Upper lobe of left lung (tissue), 6 donors: Measurements from ENCODE around the gene DPM2. TPM values are rescaled to one million over a fixed set of nuclear protein-coding genes. Genes with fewer than 3 reads are reported as not detected.
A peak's percentile ranks its signal among the peaks of the same experiment; 100 is the strongest.

ENCODE experiments used
- ATAC-seq, 2 donors: fragments of 200-7000 bp; cut with Tn5 transposase; one replicate each; pipeline ENCODE4 v1.9.1; 2022; ENCODE audit warnings: mild to moderate bottlenecking in 2 of 2, moderate library complexity in 2 of 2; ENCODE audit not compliant: low FRiP score in 2 of 2
- DNase-seq, 2 donors: peaks; one replicate each; pipeline ENCODE4 v3.0.0-alpha.2; 2019 to 2020
- H3K27ac ChIP-seq, 4 donors: fragments of 200-600 bp; sonication (generic); one replicate each; pipeline ENCODE4 v1.5.1; 2016 to 2019
- H3K27me3 ChIP-seq, 4 donors: fragments of 200-600 bp; sonication (generic); one replicate each; pipeline ENCODE4 v1.5.1; 2017 to 2019
- H3K36me3 ChIP-seq, 4 donors: fragments of 200-600 bp; sonication (generic); one replicate each; pipeline ENCODE4 v1.5.1; 2016 to 2019
- H3K4me1 ChIP-seq, 4 donors: fragments of 200-600 bp; sonication (generic); one replicate each; pipeline ENCODE4 v1.5.1; 2018 to 2019
- H3K4me3 ChIP-seq, 4 donors: fragments of 200-600 bp; sonication (generic); one replicate each; pipeline ENCODE4 v1.5.1; 2017 to 2019; ENCODE audit warnings: mild to moderate bottlenecking in 2 of 4, moderate library complexity in 1 of 4
- H3K9me3 ChIP-seq, 4 donors: fragments of 200-600 bp; sonication (generic); one replicate each; pipeline ENCODE4 v1.5.1; 2018 to 2019
- EP300 ChIP-seq, 4 donors: sonication (generic); formaldehyde crosslinking; IDR thresholded peaks; one replicate each; pipeline ENCODE4 v1.5.1; 2017; ENCODE audit warnings: antibody characterized with exemption in 4 of 4, control low read depth in 2 of 4
- POLR2A ChIP-seq, 4 donors: fragments of 450-650 bp; IDR thresholded peaks; one replicate each; pipeline ENCODE4 v1.5.1; 2016 to 2017; ENCODE audit warnings: antibody characterized with exemption in 4 of 4, mild to moderate bottlenecking in 2 of 4
- POLR2AphosphoS5 ChIP-seq, 2 donors: sonication (generic); formaldehyde crosslinking; IDR thresholded peaks; one replicate each; pipeline ENCODE4 v1.5.1; 2017; ENCODE audit warnings: antibody characterized with exemption in 2 of 2
- WGBS, 2 donors: methylation state at CpG; one replicate each; pipeline ENCODE4 v1.1.5; 2017 to 2018; 5-methylcytosine and 5-hydroxymethylcytosine counted together
- total RNA-seq, 6 donors: library from RNA; depleted of rRNA in 4 of 6; stranded (reverse); fragments of >200 nt in 4 of 6; gene quantifications; one replicate each; pipeline versions ENCODE4 v1.1.0 to v1.2.1, GENCODE V29; 2016 to 2021
- TF ChIP-seq, protein P1 (sequence below), 6 experiments: fragments of 450-650 bp in 4 of 6; fragments of 200-600 bp in 2 of 6; sonication (generic) in 2 of 6; IDR thresholded peaks; one replicate each; pipeline ENCODE4 v1.5.1; 2016 to 2019; ENCODE audit warnings: antibody characterized with exemption in 6 of 6
- donor health status: DM: no; HTN: no; CAD: no; lungs with moderate emphysema.
- donor health status: DM: no; HTN: yes; CAD: no; lungs with severe emphysema.

The DPM2 gene
- total RNA-seq, 6 donors from 2014 or later = 20.1 to 40.7 (median 25.6) TPM

DNA sequence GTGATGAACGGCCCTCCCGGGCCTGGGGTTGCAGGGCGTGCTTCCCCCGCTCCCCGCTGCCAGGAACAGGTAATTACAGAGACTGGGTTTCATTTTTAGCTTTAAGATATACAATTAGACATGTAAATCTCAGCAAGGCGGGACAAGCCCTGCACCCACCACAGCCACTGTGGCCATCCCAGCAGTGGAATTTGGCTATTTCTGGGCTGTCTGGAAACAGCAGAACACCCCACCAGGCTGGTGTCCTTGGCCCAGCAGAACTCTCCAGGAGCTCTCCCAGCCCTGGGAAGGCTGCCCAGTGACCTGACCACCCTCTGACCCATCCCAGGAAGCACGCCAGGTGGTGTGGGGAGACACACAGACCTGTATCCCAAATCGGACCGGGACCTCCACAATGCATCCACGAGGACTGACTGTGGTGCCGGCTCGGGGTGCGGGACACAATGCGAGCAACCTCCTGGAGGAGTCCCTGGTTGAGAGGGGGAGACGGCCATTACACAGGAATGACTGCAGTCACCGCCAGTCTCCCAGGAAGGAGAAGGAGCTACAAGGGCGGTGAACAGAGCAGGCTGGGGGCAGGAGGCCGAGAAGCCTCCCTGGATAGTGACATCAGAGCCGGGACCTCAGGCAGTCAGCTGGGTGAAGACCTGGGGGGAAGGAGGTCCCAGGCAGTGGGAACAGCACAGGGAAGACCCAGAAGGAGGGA is 25.9 kb upstream of the DPM2 start:
- DNase-seq = peak in 1 of 2 donors; percentile 69
- Histone ChIP-seq H3K27ac (peak overlapping the region in 3 of 4 donors; percentile 57 to 90 (median 88)), H3K27me3 (no peaks in the 10 kb centered on the region), H3K9me3 (no peaks in the 10 kb centered on the region), H3K4me3 (no peak overlapping the region), H3K4me1 (peaks cover 28 to 59% (median 56%) of the 10 kb centered on the region in 4 donors), H3K36me3 (peaks cover 0 to 4% (median 0%) of the 10 kb centered on the region in 4 donors)
- no peak for TF ChIP-seq EP300 (IDR thresholded peaks at IDR 0.05)
- no peak for TF ChIP-seq POLR2A (IDR thresholded peaks at IDR 0.05)
- TF ChIP-seq POLR2AphosphoS5 (IDR thresholded peaks at IDR 0.05) = no peak
- TF ChIP-seq, protein P1, sequence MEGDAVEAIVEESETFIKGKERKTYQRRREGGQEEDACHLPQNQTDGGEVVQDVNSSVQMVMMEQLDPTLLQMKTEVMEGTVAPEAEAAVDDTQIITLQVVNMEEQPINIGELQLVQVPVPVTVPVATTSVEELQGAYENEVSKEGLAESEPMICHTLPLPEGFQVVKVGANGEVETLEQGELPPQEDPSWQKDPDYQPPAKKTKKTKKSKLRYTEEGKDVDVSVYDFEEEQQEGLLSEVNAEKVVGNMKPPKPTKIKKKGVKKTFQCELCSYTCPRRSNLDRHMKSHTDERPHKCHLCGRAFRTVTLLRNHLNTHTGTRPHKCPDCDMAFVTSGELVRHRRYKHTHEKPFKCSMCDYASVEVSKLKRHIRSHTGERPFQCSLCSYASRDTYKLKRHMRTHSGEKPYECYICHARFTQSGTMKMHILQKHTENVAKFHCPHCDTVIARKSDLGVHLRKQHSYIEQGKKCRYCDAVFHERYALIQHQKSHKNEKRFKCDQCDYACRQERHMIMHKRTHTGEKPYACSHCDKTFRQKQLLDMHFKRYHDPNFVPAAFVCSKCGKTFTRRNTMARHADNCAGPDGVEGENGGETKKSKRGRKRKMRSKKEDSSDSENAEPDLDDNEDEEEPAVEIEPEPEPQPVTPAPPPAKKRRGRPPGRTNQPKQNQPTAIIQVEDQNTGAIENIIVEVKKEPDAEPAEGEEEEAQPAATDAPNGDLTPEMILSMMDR (IDR thresholded peaks at IDR 0.05) = no peak
- WGBS, 2 donors = 79 to 83% methylated on average over 14 to 19 of the region's 19 CpGs
- no peak for ATAC-seq

DNA sequence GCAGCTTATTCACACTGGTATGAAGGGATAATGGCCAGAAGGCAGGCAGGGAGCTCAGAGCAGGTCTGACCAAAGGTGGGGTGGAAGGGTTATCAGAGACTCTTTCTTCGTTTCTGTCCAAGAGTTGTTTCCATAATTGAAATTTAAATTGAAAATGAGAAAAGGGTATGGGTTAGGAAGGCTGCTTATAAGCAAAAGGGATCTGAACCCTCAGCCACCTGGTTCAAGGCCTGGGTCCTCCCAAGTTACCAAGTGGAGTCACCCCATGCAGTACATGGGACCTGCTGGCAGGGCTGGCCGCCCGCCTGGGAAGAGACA is 25.3 kb upstream of the DPM2 start:
- H3K4me1 ChIP-seq = peaks cover 28 to 54% (median 51%) of the 10 kb centered on the region in 4 donors

DNA sequence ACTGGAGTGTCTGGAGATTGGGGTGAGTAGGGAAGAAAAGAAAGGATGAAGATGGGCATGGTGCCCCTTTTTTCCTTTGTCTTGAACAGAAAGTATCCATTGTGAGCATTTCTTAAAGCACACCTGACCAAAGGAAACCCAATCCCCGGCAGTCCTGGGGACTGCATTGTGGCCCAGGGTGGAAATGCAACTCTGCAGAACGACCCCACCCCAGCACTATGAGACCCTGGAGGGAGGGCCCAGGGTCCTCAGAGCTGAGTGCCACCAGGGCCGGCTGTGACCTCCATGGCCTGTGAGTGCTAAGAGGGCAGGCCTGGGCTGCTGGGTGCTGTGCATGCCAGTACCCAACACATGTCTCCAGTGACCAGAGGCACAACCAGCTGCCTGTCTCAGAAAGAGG is 24.6 kb upstream of the DPM2 start:
- Histone ChIP-seq H3K9me3 (no peaks in the 10 kb centered on the region), H3K27ac (peak overlapping the region in 1 of 4 donors; percentile 49), H3K36me3 (peaks cover 0 to 4% (median 0%) of the 10 kb centered on the region in 4 donors), H3K4me3 (no peak overlapping the region), H3K4me1 (peaks cover 28 to 50% (median 47%) of the 10 kb centered on the region in 4 donors), H3K27me3 (no peaks in the 10 kb centered on the region)
- no peak for DNase-seq
- 56 to 74% methylated on average over 3 of the region's 3 CpGs for WGBS, 2 donors
- ATAC-seq = no peak
- no peak for TF ChIP-seq POLR2AphosphoS5 (IDR thresholded peaks at IDR 0.05)
- TF ChIP-seq, protein P1 (IDR thresholded peaks at IDR 0.05) = no peak
- no peak for TF ChIP-seq EP300 (IDR thresholded peaks at IDR 0.05)
- no peak for TF ChIP-seq POLR2A (IDR thresholded peaks at IDR 0.05)

More for the DNA sequence above, 25.3 kb upstream of the DPM2 start:
- peaks cover 0 to 4% (median 0%) of the 10 kb centered on the region in 4 donors for H3K36me3 ChIP-seq
- H3K4me3 ChIP-seq = no peak overlapping the region
- no peak for ATAC-seq
- WGBS, 2 donors = 89 to 97% methylated on average over 3 of the region's 3 CpGs
- H3K27me3 ChIP-seq = no peaks in the 10 kb centered on the region
- no peaks in the 10 kb centered on the region for H3K9me3 ChIP-seq
- no peak for DNase-seq
- TF ChIP-seq POLR2AphosphoS5 (IDR thresholded peaks at IDR 0.05) (no peak), POLR2A (IDR thresholded peaks at IDR 0.05) (no peak), EP300 (IDR thresholded peaks at IDR 0.05) (no peak)
- peak overlapping the region in 2 of 4 donors; percentile 57 to 90 for H3K27ac ChIP-seq

DNA sequence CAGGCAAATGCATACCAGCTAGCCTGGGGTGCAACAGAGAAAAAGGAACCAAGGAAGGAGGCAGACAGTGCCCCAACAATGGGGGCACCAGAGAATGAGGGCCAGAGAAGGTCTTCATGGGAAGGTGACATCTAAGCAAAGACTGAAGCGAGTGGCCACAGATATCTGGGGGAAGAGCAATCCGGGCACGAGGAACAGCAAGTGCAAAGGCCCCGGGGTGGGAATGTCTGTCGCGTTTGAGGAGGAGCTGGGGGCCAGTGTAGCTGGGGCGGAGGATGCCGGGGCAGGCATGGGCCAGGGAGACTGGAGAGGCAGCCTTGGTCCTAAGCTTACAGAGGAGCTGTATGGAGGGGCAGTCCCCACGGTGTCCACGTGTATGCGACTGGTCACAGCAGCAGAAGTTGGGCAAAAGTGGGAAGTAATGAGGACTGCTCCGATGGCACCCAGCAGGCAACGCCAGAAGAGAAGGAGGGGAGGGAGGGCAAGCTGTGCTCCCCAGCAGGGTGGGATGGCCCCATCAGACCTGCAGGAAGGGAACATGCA is 24.0 kb upstream of the DPM2 start:
- ATAC-seq (no peak), DNase-seq (no peak)
- Histone ChIP-seq H3K4me1 (peaks cover 24 to 44% (median 41%) of the 10 kb centered on the region in 4 donors), H3K36me3 (peaks cover 0 to 4% (median 0%) of the 10 kb centered on the region in 4 donors), H3K27me3 (no peaks in the 10 kb centered on the region), H3K9me3 (no peaks in the 10 kb centered on the region), H3K27ac (no peak overlapping the region), H3K4me3 (no peak overlapping the region)
- WGBS, 2 donors = 75 to 91% methylated on average over 13 of the region's 13 CpGs
- TF ChIP-seq POLR2A (IDR thresholded peaks at IDR 0.05) (no peak), EP300 (IDR thresholded peaks at IDR 0.05) (no peak), POLR2AphosphoS5 (IDR thresholded peaks at IDR 0.05) (no peak)
- TF ChIP-seq, protein P1 (IDR thresholded peaks at IDR 0.05) = no peak

DNA sequence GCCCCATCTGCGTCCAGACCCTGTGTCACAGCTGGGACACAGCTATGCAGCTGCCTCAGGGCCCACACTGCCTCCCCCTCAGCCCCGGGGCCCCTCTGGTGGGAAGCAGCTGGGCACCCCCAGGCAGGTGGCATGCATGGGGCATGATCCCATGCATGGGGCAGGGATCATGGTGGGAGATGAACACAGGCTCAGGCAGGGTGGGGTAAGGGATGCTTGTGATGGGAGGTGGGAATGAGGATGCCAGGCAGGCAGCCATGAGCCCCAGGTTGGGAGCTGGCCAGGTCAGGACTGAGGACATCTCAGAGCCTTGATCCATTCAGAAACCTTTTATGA is 23.5 kb upstream of the DPM2 start:
- WGBS, 2 donors = 100% methylated on average over 2 of the region's 2 CpGs; no CpG with 5 or more reads in 1 of the 2 donors
- H3K9me3 ChIP-seq = no peaks in the 10 kb centered on the region
- H3K4me1 ChIP-seq = peaks cover 18 to 40% (median 36%) of the 10 kb centered on the region in 4 donors
- DNase-seq (no peak), ATAC-seq (no peak)
- H3K4me3 ChIP-seq = no peak overlapping the region
- peaks cover 0 to 4% (median 0%) of the 10 kb centered on the region in 4 donors for H3K36me3 ChIP-seq
- no peaks in the 10 kb centered on the region for H3K27me3 ChIP-seq
- peak overlapping the region in 3 of 4 donors; percentile 57 to 68 (median 61) for H3K27ac ChIP-seq
- TF ChIP-seq POLR2A (IDR thresholded peaks at IDR 0.05) (no peak), POLR2AphosphoS5 (IDR thresholded peaks at IDR 0.05) (no peak), EP300 (IDR thresholded peaks at IDR 0.05) (no peak)
- TF ChIP-seq, protein P1 (IDR thresholded peaks at IDR 0.05) = no peak
